Fibroblast of lung (primary cell): ENCODE data around the gene ALDH1L1. TPM values are rescaled to one million over a fixed set of nuclear protein-coding genes. Genes with fewer than 3 reads are reported as not detected.

Experiments used
- DNase-seq, 2 donors: peaks; one replicate each; pipeline versions ENCODE4 v3.0.0 to v3.0.0-alpha.2; 2010; ENCODE audit warnings: low read depth in 2 of 2
- H2AFZ ChIP-seq: 2 replicates; pipeline ENCODE4 v1.5.1; 2012; ENCODE audit warnings: low read length, control low read depth, inconsistent platforms
- H3K27ac ChIP-seq: 2 replicates; pipeline ENCODE4 v1.5.1; 2011; ENCODE audit warnings: low read length, control low read depth; ENCODE audit not compliant: insufficient read depth
- H3K27me3 ChIP-seq: 2 replicates; pipeline ENCODE4 v1.5.1; 2011; ENCODE audit warnings: mild to moderate bottlenecking, low read length; ENCODE audit not compliant: control insufficient read depth, insufficient read depth
- H3K36me3 ChIP-seq: 2 replicates; pipeline ENCODE4 v1.5.1; 2011; ENCODE audit warnings: low read length; ENCODE audit not compliant: control insufficient read depth, insufficient read depth
- H3K4me1 ChIP-seq: 2 replicates; pipeline ENCODE4 v1.5.1; 2011; ENCODE audit warnings: low read length; ENCODE audit not compliant: control insufficient read depth, insufficient read depth; ENCODE audit errors: extremely low read depth
- H3K4me2 ChIP-seq: 2 replicates; pipeline ENCODE4 v1.5.1; 2011; ENCODE audit warnings: low read length, control low read depth; ENCODE audit not compliant: insufficient read depth; ENCODE audit errors: extremely low read depth
- H3K4me3 ChIP-seq, 4 experiments: fragments of 200-600 bp in 1 of 4; sonication (generic) in 1 of 4; replicated peaks in 1 of 4; 2 replicates each; pipeline ENCODE4 v1.5.1; 2011 to 2016; ENCODE audit warnings: low read length in 4 of 4, low read depth in 3 of 4, mild to moderate bottlenecking in 3 of 4, control low read depth in 2 of 4, inconsistent platforms in 1 of 4, mixed read lengths in 1 of 4; ENCODE audit not compliant: insufficient read depth in 1 of 4; ENCODE audit errors: control extremely low read depth in 1 of 4
- H3K79me2 ChIP-seq: 2 replicates; pipeline ENCODE4 v1.5.1; 2012; ENCODE audit warnings: mild to moderate bottlenecking, low read length, inconsistent platforms; ENCODE audit not compliant: control insufficient read depth, insufficient read depth
- H3K9ac ChIP-seq: 2 replicates; pipeline ENCODE4 v1.5.1; 2011; ENCODE audit warnings: mild to moderate bottlenecking, low read length, control low read depth; ENCODE audit not compliant: insufficient read depth
- H3K9me3 ChIP-seq: 2 replicates; pipeline ENCODE4 v1.5.1; 2012; ENCODE audit warnings: low read depth, low read length; ENCODE audit not compliant: control insufficient read depth, insufficient read depth
- H4K20me1 ChIP-seq: 2 replicates; pipeline ENCODE4 v1.5.1; 2011; ENCODE audit warnings: low read length; ENCODE audit not compliant: control insufficient read depth, insufficient read depth; ENCODE audit errors: extremely low read depth
- CTCF ChIP-seq, 2 donors: IDR thresholded peaks in 1 of 2; conservative IDR thresholded peaks in 1 of 2; 1 replicate in 1 of 2; 2 replicates in 1 of 2; pipeline ENCODE4 v1.5.1; 2011 to 2012; ENCODE audit warnings: low read length in 2 of 2, control low read depth in 1 of 2, inconsistent platforms in 1 of 2, low read depth in 1 of 2, mild to moderate bottlenecking in 1 of 2
- EZH2 ChIP-seq: IDR thresholded peaks from 2 replicates; pipeline ENCODE4 v1.5.1; 2012; ENCODE audit warnings: low read length, control low read depth, mild to moderate bottlenecking; ENCODE audit errors: missing control alignments
- polyA plus RNA-seq, 2 donors: library from polyadenylated mRNA; depleted of rRNA in 1 of 2; stranded (reverse) in 1 of 2; unstranded in 1 of 2; fragments of >200 nt; gene quantifications; 2 replicates each; pipeline ENCODE4 v1.2.1, GENCODE V29; 2011 to 2012; ENCODE audit warnings: missing spikeins in 1 of 2
- total RNA-seq: library from RNA; depleted of rRNA; stranded (reverse); fragments of >200 nt; gene quantifications from 2 replicates; pipeline ENCODE4 v1.2.1, GENCODE V29; 2014

Gene ALDH1L1
- total and polyA plus RNA-seq, 2 donors (not counting 1 experiment from before 2014, with no cell fraction given), result not detected

- Histone ChIP-seq H3K4me2 (no peak overlapping the region), H3K4me1 (peaks cover 19% of the 10 kb centered on the region), H3K27me3 (no peaks in the 10 kb centered on the region), H3K4me3 (no peak overlapping the region), H3K36me3 (no peaks in the 10 kb centered on the region), H3K9me3 (no peaks in the 10 kb centered on the region), H3K27ac (no peak overlapping the region), H2AFZ (no peak overlapping the region), H3K9ac (no peak overlapping the region), H3K79me2 (no peaks in the 10 kb centered on the region), H4K20me1 (no peaks in the 10 kb centered on the region)
- TF ChIP-seq CTCF (conservative IDR thresholded peaks at IDR 0.05 in 1 of 2, IDR thresholded peaks at IDR 0.05 in 1 of 2; ENCODE audit: low read depth in 1 of 2, low read length in 2 of 2) (no peak), EZH2 (no peak)
- DNase-seq, result no peak
Observed at GRCh38 chr3:126211569-126211968, 31.2 kb upstream of the ALDH1L1 start.

DNA sequence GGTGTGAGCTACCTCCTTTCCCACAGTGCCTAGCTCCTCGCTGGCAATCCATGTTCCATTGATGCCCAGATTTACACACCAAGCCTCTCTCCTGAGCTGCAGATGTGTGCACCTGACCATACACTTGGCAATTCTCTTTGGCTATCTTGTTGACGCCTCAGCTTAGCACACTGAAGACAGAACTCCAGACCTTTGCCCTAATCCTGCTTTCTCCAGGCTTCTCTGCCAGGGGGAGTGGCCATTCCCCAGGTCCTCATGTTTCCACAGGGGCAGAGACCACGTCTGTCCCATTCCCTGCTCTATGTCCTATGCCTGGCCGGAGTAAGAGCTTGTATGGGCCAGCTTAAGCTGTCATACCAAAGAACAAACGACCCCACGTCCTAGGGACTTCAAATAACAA, 30.2 kb upstream of the ALDH1L1 start:
- no peaks in the 10 kb centered on the region for H3K27me3 ChIP-seq
- no peaks in the 10 kb centered on the region for H3K36me3 ChIP-seq
- no peak overlapping the region for H3K27ac ChIP-seq
- no peaks in the 10 kb centered on the region for H4K20me1 ChIP-seq
- H3K4me3 ChIP-seq, result no peak overlapping the region
- H3K9ac ChIP-seq, result no peak overlapping the region
- TF ChIP-seq EZH2, result no peak
- no peak for TF ChIP-seq CTCF (conservative IDR thresholded peaks at IDR 0.05 in 1 of 2, IDR thresholded peaks at IDR 0.05 in 1 of 2; ENCODE audit: low read depth in 1 of 2, low read length in 2 of 2)
- no peak for DNase-seq
- no peaks in the 10 kb centered on the region for H3K79me2 ChIP-seq
- H3K9me3 ChIP-seq, result no peaks in the 10 kb centered on the region
- H3K4me2 ChIP-seq, result no peak overlapping the region
- H2AFZ ChIP-seq, result no peak overlapping the region
- H3K4me1 ChIP-seq, result peaks cover 14% of the 10 kb centered on the region

DNA sequence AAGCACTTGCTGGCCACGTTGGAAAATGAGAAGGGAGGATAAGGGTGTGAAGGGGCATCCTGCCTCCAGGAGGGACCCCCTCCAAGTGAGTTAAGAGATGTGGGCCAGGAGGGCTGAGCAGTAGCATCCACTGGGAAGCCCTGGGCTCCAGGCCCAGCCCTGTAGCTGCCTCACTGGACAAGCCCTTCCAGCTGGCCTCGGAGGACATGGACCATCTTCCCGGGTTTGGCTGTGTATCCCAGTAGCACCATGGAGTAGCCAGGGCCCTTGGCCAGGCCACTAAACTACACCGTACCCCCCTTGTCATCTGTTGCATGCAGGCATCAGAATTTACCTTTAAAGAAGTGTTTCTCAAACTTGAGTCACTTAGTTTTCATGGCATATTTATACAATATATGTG, 29.4 kb upstream of the ALDH1L1 start:
- Histone ChIP-seq H3K4me1 (peaks cover 14% of the 10 kb centered on the region), H3K27me3 (no peaks in the 10 kb centered on the region), H3K9me3 (no peaks in the 10 kb centered on the region), H3K9ac (no peak overlapping the region), H3K36me3 (no peaks in the 10 kb centered on the region), H3K4me3 (no peak overlapping the region), H4K20me1 (no peaks in the 10 kb centered on the region), H2AFZ (no peak overlapping the region), H3K4me2 (no peak overlapping the region), H3K27ac (no peak overlapping the region), H3K79me2 (no peaks in the 10 kb centered on the region)
- DNase-seq, result no peak
- TF ChIP-seq CTCF (conservative IDR thresholded peaks at IDR 0.05 in 1 of 2, IDR thresholded peaks at IDR 0.05 in 1 of 2; ENCODE audit: low read depth in 1 of 2, low read length in 2 of 2), result no peak
